ENCODE measurements around the gene NOL4.

DNA sequence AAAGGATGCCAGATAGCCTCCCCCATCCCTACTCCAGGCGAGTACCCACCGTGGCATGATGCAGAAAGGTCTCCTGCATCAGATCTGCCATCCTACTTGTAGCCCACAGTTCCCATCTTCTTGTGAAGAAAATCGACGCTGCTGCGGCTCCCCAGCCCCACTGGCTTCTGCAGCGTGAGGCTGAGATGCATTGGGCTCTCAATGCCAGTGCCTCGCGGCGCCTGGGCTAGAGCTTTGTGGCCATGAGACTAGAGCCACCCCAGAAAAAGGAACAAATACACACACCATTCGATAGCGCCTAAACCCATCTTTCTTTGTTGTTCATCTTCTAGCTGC, 2.8 kb downstream of the NOL4 start:
- TF ChIP-seq, protein P1, sequence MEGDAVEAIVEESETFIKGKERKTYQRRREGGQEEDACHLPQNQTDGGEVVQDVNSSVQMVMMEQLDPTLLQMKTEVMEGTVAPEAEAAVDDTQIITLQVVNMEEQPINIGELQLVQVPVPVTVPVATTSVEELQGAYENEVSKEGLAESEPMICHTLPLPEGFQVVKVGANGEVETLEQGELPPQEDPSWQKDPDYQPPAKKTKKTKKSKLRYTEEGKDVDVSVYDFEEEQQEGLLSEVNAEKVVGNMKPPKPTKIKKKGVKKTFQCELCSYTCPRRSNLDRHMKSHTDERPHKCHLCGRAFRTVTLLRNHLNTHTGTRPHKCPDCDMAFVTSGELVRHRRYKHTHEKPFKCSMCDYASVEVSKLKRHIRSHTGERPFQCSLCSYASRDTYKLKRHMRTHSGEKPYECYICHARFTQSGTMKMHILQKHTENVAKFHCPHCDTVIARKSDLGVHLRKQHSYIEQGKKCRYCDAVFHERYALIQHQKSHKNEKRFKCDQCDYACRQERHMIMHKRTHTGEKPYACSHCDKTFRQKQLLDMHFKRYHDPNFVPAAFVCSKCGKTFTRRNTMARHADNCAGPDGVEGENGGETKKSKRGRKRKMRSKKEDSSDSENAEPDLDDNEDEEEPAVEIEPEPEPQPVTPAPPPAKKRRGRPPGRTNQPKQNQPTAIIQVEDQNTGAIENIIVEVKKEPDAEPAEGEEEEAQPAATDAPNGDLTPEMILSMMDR (IDR thresholded peaks at IDR 0.05): no peak
- TF ChIP-seq POLR2A (IDR thresholded peaks at IDR 0.05): no peak
- TF ChIP-seq POLR2AphosphoS5 (IDR thresholded peaks at IDR 0.05; ENCODE audit: insufficient read depth in 1 of 2, low read depth in 1 of 2): no peak

All from vagina (tissue), 2 donors.